HepG2 (cell line): ENCODE data around the gene TGM2. TPM values are rescaled to one million over a fixed set of nuclear protein-coding genes. Genes with fewer than 3 reads are reported as not detected.

Experiments
- CCDC6 ChIP-seq: sonication (generic); formaldehyde crosslinking; IDR thresholded peaks from 2 replicates; pipeline ENCODE4 v1.8.1; 2022; ENCODE audit warnings: mild to moderate bottlenecking, missing genetic modification reagents, moderate library complexity
- EHMT2 ChIP-seq: fragments of 200-600 bp; sonication (generic); IDR thresholded peaks from 2 replicates; pipeline ENCODE4 v1.7.0; 2017; ENCODE audit warnings: antibody characterized with exemption, low read depth, low read length, borderline replicate concordance
- HOXA9 ChIP-seq: sonication (generic); formaldehyde crosslinking; IDR thresholded peaks from 2 replicates; pipeline ENCODE4 v1.8.1; 2022; ENCODE audit warnings: missing genetic modification reagents, mild to moderate bottlenecking, moderate library complexity, borderline replicate concordance
- PHF8 ChIP-seq: sonication (generic); formaldehyde crosslinking; IDR thresholded peaks from 2 replicates; pipeline ENCODE4 v1.5.0; 2020; ENCODE audit warnings: missing genetic modification reagents
- RBAK ChIP-seq: sonication (generic); formaldehyde crosslinking; IDR thresholded peaks from 2 replicates; pipeline ENCODE4 v1.5.1; 2020; ENCODE audit warnings: mild to moderate bottlenecking, missing genetic modification reagents
- RXRB ChIP-seq: IDR thresholded peaks from 2 replicates; pipeline ENCODE4 v1.6.1; 2016; ENCODE audit warnings: borderline replicate concordance, missing genetic modification reagents, missing compliant biosample characterization
- SALL2 ChIP-seq: sonication (generic); formaldehyde crosslinking; IDR thresholded peaks from 2 replicates; pipeline ENCODE4 v1.8.1; 2023; ENCODE audit warnings: mild to moderate bottlenecking, missing genetic modification reagents, inconsistent platforms
- SIX1 ChIP-seq: sonication (generic); formaldehyde crosslinking; IDR thresholded peaks from 2 replicates; pipeline ENCODE4 v1.4.0; 2020; ENCODE audit warnings: missing genetic modification reagents, borderline replicate concordance
- SRY ChIP-seq: sonication (generic); formaldehyde crosslinking; IDR thresholded peaks from 2 replicates; pipeline ENCODE4 v1.8.0; 2022; ENCODE audit warnings: mild to moderate bottlenecking, missing genetic modification reagents
- TARDBP ChIP-seq: sonication (generic); formaldehyde crosslinking; IDR thresholded peaks from 2 replicates; pipeline ENCODE4 v1.8.0; 2022; ENCODE audit warnings: mild to moderate bottlenecking, missing genetic modification reagents
- ZNF18 ChIP-seq: sonication (generic); formaldehyde crosslinking; IDR thresholded peaks from 2 replicates; pipeline ENCODE4 v1.8.0; 2022; ENCODE audit warnings: mild to moderate bottlenecking, missing genetic modification reagents; ENCODE audit not compliant: insufficient replicate concordance
- ZNF343 ChIP-seq: sonication (generic); formaldehyde crosslinking; IDR thresholded peaks from 2 replicates; pipeline ENCODE4 v1.4.0; 2020; ENCODE audit warnings: mild to moderate bottlenecking, missing genetic modification reagents
- ZNF383 ChIP-seq: sonication (generic); formaldehyde crosslinking; IDR thresholded peaks from 2 replicates; pipeline ENCODE4 v1.4.0; 2020; ENCODE audit warnings: missing genetic modification reagents, mild to moderate bottlenecking, borderline replicate concordance
- ZNF790 ChIP-seq: sonication (generic); formaldehyde crosslinking; IDR thresholded peaks from 2 replicates; pipeline ENCODE4 v1.8.0; 2022; ENCODE audit warnings: missing genetic modification reagents, mild to moderate bottlenecking, borderline replicate concordance
- ZSCAN22 ChIP-seq: sonication (generic); formaldehyde crosslinking; IDR thresholded peaks from 2 replicates; pipeline ENCODE4 v1.4.0; 2020; ENCODE audit warnings: mild to moderate bottlenecking, missing genetic modification reagents
- polyA plus RNA-seq, 8 experiments: library from polyadenylated mRNA; depleted of rRNA in 3 of 8; stranded (reverse) in 7 of 8; unstranded in 1 of 8; fragments of >200 nt; fragmentation: Illumina TruSeq in 4 of 8; extraction: Trizol in 4 of 8; gene quantifications; 2 replicates each; pipeline versions ENCODE4 v1.2.1 to v1.2.3, GENCODE V29; 2011 to 2016; ENCODE audit warnings: low read depth in 4 of 8, missing spikeins in 1 of 8, mixed read lengths in 1 of 8; ENCODE audit not compliant: insufficient read depth in 1 of 8
- total RNA-seq, 5 experiments: library from RNA; depleted of rRNA; stranded (reverse); fragments of >200 nt; fragmentation: Illumina TruSeq; extraction: Trizol; gene quantifications; 2 replicates each; pipeline ENCODE4 v1.2.3, GENCODE V29; 2016; ENCODE audit warnings: low read depth in 1 of 5
- TF ChIP-seq, protein P1 (sequence below): sonication (generic); formaldehyde crosslinking; conservative IDR thresholded peaks from 2 replicates; pipeline ENCODE4 v1.4.0; 2020; ENCODE audit warnings: mild to moderate bottlenecking, missing genetic modification reagents, moderate library complexity
- TF ChIP-seq, protein P2 (sequence below): sonication (generic); formaldehyde crosslinking; IDR thresholded peaks from 2 replicates; pipeline ENCODE4 v1.5.0; 2020; ENCODE audit warnings: missing genetic modification reagents
- TF ChIP-seq, protein P3 (sequence below): IDR thresholded peaks from 2 replicates; pipeline ENCODE4 v1.6.1; 2012; ENCODE audit warnings: inconsistent platforms
- TF ChIP-seq, protein P4 (sequence below): sonication (generic); formaldehyde crosslinking; IDR thresholded peaks from 2 replicates; pipeline ENCODE4 v1.5.1; 2020; ENCODE audit warnings: missing genetic modification reagents, mild to moderate bottlenecking, borderline replicate concordance

TGM2 gene
- total and polyA plus RNA-seq, 2 of the 13 experiments (the other 11 are each of a cell fraction or from before 2014, with no cell fraction given): 4.2 to 46.4 TPM

DNA sequence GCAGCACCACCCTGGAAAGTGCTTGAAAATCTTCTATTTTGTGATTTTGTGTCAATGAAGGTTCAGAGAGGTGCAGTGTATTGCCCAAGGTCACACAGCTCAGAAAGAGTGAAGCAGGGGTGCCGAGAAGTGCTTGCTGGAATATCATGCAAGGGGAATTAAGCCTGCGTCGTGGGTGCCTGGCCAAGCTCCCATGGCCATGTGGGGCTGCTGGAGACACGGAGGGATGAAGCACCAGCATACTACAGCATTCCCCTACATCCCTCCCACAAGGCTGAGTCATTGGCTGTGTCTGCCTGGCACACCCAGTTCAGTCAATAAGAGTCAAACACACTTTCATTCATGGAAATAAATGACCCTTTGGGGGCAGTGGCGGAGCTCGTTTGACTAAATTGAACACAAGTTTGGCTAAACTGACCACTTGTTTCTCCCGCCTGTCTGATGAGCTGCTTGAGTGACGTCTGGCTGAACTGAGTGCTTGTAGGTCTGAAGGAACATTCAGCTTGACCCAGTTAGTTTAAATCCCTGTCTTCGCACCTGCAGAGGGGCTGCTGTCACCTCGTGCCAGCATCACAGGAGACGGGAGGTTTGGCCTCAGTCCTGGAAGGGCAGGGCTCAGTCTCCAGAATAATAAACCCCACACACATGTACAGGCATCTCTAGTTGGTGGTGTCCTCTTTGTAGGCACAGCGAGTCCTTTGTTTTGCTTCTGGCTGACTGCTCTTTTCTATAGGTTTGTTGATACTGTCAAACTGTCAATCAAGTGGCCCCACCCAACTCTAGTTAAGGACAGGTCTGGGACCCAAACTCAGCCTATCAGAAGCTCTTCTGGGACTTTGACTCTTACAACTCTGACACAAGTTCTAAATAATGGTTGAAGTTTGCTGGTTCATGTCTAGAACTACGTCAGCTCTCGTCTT is 8.4 kb upstream of the TGM2 start (continued):
- TF ChIP-seq, protein P1, sequence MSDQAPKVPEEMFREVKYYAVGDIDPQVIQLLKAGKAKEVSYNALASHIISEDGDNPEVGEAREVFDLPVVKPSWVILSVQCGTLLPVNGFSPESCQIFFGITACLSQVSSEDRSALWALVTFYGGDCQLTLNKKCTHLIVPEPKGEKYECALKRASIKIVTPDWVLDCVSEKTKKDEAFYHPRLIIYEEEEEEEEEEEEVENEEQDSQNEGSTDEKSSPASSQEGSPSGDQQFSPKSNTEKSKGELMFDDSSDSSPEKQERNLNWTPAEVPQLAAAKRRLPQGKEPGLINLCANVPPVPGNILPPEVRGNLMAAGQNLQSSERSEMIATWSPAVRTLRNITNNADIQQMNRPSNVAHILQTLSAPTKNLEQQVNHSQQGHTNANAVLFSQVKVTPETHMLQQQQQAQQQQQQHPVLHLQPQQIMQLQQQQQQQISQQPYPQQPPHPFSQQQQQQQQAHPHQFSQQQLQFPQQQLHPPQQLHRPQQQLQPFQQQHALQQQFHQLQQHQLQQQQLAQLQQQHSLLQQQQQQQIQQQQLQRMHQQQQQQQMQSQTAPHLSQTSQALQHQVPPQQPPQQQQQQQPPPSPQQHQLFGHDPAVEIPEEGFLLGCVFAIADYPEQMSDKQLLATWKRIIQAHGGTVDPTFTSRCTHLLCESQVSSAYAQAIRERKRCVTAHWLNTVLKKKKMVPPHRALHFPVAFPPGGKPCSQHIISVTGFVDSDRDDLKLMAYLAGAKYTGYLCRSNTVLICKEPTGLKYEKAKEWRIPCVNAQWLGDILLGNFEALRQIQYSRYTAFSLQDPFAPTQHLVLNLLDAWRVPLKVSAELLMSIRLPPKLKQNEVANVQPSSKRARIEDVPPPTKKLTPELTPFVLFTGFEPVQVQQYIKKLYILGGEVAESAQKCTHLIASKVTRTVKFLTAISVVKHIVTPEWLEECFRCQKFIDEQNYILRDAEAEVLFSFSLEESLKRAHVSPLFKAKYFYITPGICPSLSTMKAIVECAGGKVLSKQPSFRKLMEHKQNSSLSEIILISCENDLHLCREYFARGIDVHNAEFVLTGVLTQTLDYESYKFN (CRISPR knock-in tag): no peak
- TF ChIP-seq ZNF343 (no peak), ZSCAN22 (CRISPR knock-in tag) (no peak), ZNF383 (CRISPR knock-in tag) (no peak), SALL2 (no peak), PHF8 (CRISPR knock-in tag) (0 out of 2 replicates have a peak, but pooled peaks have one; percentile 22), CCDC6 (CRISPR knock-in tag) (0 out of 2 replicates have a peak, but pooled peaks have one; percentile 36), SIX1 (CRISPR knock-in tag) (no peak), RXRB (no peak), SRY (CRISPR knock-in tag) (no peak), ZNF18 (CRISPR knock-in tag) (no peak), HOXA9 (CRISPR knock-in tag) (no peak), TARDBP (no peak), EHMT2 (no peak), RBAK (CRISPR knock-in tag) (no peak), ZNF790 (CRISPR knock-in tag) (no peak)
- TF ChIP-seq, protein P2, sequence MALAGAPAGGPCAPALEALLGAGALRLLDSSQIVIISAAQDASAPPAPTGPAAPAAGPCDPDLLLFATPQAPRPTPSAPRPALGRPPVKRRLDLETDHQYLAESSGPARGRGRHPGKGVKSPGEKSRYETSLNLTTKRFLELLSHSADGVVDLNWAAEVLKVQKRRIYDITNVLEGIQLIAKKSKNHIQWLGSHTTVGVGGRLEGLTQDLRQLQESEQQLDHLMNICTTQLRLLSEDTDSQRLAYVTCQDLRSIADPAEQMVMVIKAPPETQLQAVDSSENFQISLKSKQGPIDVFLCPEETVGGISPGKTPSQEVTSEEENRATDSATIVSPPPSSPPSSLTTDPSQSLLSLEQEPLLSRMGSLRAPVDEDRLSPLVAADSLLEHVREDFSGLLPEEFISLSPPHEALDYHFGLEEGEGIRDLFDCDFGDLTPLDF (CRISPR knock-in tag): no peak
- TF ChIP-seq, protein P3, sequence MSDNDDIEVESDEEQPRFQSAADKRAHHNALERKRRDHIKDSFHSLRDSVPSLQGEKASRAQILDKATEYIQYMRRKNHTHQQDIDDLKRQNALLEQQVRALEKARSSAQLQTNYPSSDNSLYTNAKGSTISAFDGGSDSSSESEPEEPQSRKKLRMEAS: peak; percentile 63
- TF ChIP-seq, protein P4, sequence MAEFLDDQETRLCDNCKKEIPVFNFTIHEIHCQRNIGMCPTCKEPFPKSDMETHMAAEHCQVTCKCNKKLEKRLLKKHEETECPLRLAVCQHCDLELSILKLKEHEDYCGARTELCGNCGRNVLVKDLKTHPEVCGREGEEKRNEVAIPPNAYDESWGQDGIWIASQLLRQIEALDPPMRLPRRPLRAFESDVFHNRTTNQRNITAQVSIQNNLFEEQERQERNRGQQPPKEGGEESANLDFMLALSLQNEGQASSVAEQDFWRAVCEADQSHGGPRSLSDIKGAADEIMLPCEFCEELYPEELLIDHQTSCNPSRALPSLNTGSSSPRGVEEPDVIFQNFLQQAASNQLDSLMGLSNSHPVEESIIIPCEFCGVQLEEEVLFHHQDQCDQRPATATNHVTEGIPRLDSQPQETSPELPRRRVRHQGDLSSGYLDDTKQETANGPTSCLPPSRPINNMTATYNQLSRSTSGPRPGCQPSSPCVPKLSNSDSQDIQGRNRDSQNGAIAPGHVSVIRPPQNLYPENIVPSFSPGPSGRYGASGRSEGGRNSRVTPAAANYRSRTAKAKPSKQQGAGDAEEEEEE (CRISPR knock-in tag): no peak
